ENCODE measurements around the gene SH3BP5L.

SH3BP5L gene

DNA sequence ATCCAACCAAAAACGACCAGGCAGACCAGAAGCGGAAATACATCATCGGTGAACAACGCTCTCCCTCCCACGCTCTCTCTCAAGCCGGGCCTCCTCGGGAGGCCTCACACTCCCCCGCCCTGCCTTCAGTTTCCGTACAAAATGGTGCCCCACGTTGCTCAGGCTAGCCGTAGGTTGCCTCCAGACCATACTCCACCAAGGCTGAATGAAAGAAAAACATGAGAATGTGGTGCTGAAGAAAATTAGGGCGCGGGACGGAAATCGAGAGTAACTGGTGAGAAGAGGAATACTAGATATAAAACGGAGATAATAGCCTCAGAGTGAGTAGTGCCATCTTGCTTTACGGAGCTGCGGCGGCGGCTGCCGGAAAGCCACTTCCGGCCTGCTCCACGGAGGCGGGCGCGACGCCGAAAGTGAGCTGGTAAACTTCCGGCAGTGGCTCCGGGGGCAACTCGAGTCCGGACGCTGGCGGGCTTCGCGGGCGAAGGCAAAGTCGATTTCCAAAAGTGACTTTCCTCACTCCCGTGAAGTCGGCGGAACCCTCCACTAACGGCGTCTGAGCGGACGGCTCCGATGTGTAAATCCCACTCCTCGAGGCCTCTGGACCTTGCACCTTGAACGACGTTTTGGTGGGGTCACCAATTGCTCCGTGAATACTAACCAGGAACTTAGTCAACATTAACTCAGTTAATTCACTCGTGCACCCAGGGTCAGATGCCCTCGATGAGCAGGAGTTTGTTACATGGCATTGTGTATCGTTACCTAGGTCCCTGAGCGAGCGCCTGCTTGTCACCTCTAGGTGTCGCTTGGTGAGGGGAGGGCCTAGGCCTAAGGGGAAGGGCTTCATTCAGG is at the start of gene SH3BP5L:
TSS of gene SH3BP5L (minus strand) at position 7 of the 852 bp plus-strand sequence. CDS start 980 bp downstream, outside the sequence.
- peak; percentile 88 to 97 for DNase-seq

DNA sequence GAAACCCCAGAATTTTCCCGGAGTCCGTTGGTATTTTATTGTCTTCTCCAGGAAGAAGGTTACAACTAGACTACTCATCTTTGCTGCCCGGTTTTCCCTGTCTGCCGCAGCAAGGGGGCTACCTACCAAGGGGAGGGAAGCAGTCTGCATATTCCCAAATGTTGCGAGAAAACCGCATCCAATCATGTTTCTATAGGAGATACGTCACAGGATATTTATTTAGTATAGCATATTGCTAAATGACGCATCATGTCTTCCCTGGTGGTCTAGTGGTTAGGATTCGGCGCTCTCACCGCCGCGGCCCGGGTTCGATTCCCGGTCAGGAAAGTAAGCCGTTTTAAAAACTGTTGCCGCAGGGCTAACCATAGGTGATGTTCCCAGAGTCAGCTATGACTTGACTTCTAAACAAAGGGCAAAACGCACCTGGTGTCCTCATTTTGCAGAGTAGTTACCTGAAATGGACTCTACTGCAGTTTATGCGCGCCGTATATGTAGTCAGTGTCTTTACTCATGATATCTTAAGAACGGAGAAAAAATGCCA is 48.3 kb upstream of the SH3BP5L start:
- peak; percentile 94 to 95 for DNase-seq

DNA sequence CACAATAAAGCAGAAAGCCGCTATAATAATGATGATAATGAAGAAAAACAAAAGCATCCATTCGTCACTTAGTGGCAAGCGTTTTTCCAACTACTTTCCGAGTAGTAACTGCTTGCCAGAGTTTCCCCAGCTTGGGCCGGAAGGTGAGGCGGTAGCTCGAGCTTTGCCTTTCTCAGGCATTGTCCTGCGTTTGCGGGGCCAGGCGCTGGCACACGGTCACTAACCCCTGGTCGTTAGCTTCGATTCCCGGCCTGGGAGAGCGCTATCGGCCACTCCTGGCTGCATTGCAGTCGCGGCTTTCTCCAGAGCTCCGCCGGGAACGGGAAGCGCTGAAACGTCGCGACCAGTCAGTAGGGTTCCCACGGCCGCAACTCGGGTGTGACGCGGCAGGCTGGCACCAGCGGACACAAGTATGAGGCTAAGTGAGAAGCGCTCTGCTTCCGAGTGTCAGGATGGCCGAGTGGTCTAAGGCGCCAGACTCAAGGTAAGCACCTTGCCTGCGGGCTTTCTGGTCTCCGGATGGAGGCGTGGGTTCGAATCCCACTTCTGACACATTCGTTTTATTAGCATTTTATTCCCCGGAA is 47.8 kb upstream of the SH3BP5L start:
- peak; percentile 94 to 98 for DNase-seq

DNA sequence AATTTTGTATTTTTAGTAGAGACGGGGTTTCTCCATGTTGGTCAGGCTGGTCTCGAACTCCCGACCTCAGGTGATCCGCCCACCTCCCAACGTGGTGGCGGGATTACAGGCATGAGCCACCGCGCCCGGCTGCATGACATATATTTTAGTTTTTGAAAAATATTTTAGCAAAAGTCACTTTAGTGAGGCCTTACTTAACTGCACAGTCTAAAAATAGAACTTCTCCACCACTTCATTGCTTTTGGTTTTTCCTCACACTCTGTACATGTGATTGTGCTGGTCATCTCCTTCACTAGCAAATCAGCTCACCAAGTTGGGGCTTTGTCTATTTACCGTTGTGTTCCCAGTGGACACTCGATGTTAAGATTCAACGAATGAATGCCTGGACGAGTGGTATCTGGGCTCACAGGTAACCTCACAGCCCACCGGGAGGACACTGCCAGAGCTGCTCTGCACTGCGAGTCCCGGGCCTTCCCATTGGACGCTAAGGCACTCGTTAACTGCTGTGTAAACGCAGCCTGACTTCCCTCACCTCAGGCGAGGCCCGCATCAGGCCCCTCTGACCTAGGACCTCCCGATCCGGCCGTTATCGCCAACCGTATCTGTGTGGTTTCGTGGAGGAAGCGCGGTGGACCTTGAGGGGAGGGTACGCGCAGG is 47.2 kb upstream of the SH3BP5L start:
- peak; percentile 23 to 69 for DNase-seq

DNA sequence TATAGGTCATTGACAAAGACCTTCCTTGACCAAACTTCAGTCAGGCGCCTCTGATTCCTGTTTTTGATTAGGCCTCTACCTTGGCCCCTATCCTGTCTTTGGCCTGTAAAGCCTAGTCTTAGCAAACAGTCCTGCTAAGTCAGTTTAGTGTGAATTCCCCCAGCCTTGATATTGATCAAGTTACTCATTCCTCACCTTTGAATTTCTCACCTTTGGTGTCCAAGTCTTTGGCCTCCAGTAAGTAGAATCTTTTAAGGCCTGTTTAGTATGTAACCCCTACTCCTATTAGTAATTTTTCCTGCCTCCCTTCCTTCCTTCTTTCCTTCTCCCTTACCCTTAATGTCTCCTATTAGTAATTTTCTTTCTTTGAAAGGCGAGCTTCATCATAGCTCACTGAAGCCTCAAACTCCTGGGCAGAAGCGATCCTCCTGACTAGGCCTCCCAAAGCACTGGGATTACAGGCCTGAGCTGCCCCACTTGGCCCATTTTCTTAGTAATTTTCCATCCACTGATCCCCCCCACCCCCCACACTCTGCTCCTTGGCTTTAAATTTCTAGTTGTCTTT is 46.2 kb upstream of the SH3BP5L start:
- DNase-seq: no peak

DNA sequence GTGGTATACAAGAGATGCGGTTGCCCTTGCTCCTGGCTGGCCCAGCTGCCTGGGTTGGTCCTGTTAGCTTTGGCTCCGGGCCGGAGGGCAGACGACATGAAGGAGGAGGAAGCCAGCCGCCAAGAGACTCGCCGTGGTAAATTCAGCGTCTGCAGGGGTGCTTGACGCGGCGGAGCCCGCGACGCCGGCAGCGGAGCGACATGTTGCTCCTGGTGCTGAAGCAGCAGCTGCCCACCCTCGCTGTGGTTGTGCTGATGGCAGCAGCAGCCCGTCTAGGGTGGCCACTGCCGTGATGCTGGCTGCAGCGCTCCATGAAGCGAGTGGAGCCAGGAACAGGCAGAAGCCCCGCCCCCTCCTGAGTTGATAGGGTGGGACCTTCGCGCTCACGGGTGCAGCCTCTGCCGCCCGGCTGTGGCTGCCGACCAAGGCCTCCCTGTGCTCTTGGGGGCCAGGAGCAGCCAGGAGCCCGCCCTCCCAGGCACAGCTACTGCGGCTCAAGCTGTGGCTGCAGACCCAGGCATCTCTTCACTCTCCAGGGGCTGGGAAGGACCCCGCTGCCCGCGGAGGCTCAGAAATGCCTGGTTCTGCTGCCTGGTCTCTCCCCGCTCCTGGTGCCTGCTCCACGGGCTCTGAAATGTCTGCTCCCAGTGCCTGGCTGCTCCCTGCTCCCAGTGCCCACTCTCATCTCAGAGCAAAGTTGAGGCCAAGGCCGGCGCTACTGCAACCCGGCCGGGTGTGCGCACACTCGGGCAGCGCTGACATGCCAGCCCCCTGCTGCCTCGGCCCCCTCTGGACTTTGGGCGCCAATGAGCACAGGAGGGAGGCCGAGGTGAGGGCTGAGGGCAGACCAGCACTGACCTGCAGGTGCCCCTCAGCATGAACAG is 37.5 kb upstream of the SH3BP5L start:
- DNase-seq: peak; percentile 44 to 71

DNA sequence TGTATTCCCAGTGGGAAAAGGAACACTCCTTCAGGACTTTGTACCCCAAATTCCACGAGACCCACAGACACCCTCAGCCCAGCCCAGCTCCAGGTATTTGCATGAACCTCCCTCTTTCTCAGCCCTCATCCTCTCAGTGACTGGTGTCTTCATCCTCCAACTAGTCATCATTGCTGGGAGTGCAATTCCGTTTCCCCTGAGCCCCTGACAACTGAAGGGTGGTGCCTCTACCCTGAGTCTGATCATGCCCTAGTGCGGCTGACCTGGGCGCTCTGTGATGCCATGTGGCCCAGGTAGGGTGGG is 36.9 kb upstream of the SH3BP5L start:
- DNase-seq: peak in 1 of 2 donors; percentile 23

DNA sequence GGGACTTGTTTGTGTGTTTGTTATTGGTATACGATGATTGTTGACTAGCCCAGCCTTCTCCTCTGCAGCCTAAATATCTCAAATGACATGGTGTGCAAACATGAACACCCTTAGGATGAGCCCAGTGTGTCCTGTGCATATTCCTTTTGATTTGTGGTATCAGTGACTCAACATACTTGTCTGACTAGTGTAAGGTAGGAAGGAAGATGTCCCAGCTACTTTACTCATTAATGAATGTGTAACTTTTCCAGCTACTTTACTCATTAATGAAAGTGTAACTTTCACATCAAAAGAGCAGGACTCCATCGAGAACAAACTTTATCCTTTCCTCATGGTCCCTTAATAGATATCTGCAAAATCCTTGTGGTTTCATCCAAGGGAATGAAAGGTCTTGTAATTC is 35.9 kb upstream of the SH3BP5L start:
- DNase-seq: no peak

DNA sequence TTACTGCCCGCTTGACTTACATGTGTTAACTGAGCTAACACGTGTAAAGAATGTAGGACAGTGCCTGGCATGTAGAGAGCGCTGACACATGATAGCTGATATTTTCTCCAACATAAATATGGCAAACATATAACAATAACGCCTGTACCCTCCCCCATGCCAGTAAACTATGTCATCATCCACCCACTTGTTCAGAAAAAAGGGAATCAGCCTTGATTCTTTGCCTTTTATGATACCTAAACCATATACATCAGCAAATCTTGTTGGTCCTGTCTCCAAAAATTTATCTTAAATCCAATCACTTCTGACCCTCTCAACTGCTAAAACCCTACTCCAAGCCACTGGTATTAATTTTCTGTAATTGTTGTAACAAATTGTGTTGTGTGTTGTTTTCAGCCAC is 34.3 kb upstream of the SH3BP5L start:
- no peak for DNase-seq

DNA sequence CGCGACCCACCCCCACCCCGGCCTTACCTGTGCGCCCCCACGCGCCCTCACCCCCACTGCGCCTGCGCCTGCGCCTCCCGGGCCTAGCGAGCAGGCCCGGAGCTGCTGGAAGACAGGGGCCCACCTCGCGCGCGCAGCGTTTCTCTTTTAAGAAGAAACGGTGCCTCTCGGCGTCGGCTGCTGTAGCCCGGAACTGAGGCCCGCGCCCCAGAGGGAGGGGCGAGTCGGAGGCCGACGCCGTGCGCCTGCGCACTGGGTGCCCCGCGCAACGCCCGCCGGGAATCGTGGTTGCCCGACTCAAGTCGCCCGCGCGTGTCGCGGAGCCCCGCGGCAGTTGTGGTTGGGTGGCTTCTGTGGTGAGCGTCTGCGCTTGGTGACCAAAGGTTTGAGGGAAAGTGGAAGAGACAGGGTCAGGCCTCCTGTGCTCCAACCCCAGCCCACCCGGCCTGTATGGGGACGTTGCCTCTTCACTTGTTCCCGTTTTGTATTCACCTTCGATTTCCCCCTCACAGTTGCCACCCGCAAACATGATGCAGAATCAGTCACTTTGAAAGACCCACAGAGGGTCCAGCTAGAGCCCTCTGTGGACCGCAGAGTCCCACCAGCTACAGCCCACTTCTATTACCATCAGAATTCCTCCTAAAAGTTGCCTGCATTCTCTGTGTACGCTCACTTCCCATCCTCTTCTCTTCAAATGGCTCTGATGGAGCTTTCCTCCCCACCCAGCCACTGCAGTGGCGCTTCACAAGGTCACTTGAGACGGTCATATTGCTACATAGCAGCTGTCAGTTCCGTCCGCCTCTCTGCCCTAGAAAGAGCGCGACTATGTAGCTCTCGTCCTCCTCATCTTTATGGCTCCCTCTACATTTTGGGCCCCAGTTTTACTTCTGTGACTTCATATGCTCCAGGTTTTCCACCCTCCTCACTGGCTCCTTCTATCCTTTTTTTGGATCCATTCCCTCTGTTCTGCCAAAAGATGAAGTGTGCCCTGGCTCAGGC is 33.5 kb upstream of the SH3BP5L start, which contains the start of gene ZNF692:
TSS of gene ZNF692 (minus strand) at position 195 of the 999 bp plus-strand sequence. CDS start 776 bp downstream, outside the sequence.
- peak; percentile 86 to 94 for DNase-seq

DNA sequence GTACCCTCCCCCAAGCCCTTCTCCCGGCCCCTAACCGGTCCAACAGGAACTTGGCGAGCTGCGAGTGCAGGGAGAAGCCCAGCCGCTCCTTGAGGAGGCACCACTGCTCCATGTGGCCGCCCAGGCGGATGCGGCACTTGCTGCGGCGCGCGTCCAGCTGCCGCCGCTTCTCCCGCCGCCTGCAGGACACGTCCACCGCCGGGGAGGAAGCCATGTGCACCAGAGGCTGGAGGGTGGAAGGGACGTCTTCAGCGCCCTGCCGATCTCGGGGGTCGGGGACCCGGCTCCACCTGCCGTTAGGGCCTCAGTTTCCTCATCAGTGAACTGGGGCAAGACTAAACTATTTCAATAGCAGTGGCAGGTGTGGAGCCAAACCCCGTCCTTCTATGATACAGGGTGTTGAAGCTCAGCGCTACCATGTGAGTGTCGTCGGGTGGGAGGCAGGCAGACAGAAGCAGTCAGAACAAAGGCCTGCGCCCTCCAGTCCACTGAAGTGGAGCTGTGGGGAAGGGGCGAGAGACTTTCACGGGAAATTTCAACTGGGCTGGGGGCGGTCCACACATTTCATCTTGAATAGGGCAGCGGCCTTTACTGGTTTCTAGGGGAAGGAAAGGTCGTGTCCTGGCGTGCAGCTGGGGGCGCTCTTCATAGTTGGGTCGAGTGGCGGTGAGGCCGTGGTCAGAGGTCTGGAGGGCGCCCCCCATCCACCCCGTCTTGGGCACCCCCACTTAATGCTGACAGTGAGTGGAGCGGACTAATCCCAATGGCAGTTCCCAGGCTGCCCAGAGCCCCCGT is 32.6 kb upstream of the SH3BP5L start:
- DNase-seq: peak; percentile 46 to 83

DNA sequence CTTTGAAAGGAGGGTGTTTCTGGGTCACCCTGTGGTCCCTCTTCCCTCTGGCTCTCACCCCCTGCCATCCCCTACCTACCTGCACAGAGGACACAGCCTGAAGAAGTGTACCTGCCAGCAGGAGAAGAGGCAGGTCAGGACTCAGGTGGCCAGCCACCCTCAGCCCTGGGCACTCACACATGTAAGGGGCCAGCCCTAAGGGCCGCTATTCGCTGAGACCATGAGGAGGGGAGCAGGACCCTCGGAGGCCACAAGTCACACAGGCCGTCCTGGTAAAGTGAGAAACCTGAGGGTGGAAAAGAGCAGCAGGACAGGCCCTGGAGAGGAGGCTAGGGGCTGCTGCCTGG is 32.0 kb upstream of the SH3BP5L start:
- DNase-seq: no peak

DNA sequence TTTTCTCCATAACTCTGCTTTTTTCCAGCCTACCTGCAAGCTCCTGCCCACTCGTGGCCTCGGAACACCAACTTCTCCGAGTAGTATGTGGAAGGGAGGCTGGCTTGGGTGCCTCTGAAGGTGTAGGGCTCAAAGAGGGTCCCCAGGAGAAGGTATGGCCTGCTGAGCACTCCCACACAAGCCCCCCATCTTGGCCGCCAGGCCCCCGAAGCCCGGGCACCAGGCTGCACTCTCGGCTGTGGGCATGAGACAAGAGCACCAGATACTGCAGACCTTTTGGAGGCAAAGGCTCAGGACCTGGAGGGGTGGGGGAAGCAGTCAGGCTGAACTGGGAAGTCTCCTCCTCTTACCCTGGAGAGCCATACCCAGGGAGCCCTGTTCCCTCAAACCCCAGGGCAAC is 31.5 kb upstream of the SH3BP5L start:
- no peak for DNase-seq

DNA sequence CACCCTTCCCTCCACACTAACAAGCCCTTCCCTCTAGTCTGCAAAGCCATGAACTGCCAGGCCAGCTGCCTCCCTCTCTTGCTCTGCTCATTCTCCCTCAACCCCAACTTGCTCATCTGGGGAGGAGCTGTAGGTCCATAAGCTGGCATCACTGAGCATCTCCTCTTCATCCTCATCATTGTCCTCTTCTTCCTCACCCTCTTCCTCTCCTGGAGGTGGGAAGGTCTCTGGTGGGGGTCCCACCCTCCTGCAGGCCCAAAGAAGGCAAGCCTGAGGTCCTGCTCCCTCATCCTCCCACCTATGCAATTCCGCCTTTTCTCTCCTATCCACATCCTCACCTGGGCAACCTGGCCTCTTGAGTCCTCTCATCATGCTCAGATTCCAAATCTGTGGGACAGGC is 30.5 kb upstream of the SH3BP5L start:
- DNase-seq: no peak

DNA sequence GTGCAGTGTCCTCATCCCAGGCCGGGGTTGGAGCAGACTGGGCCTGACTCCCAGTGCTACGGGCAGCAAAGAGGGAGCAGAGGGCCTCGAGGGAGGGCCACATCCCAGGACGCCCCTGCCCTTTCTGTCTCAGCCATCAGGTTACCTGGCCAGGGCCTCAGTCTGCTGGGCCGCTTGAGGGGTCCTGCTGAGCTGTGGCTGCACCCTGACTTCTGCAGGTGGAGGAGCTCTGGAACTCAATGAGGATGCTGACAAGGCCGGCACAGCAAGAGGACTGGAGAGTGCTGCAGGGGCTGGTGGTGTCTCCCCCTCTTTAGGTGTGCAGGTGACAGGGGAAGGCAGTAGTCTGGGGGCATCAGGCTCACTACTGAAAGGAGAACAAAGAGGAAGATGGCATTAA is 29.9 kb upstream of the SH3BP5L start:
- DNase-seq: no peak

DNA sequence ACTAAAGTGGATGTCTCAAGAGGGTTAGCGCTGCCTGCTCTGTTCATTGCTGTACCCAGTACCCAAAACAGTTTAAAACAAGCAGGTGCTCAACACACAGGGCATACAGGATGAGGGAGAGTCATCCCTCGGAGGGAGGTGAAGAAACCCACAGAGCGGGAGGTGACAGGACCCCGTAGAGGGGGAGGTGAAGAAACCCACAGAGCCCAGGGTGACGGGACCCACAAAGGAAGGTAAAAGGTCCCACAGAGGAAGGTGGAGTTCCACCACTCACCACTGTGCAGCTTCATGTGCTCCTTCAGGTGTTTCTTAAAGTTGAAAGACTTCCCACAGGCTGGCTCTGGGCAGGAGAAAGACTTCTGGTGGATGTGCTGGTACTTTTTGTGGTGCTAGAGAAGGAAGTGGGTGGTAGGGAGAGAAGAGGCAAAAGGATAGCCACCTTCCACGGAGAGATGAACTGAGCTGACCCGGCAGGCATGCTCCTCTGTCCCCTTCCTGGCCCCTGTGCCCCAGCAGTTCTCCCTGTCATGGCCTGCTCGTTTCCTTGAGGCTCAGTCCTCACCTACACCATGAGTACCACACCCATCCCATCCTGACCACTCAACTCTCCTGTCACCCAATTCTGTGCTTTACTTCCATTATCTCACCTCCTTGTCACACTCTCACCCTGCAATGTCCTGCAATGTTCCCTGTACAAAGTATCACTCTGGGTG is 28.1 kb upstream of the SH3BP5L start:
- no peak for DNase-seq

DNA sequence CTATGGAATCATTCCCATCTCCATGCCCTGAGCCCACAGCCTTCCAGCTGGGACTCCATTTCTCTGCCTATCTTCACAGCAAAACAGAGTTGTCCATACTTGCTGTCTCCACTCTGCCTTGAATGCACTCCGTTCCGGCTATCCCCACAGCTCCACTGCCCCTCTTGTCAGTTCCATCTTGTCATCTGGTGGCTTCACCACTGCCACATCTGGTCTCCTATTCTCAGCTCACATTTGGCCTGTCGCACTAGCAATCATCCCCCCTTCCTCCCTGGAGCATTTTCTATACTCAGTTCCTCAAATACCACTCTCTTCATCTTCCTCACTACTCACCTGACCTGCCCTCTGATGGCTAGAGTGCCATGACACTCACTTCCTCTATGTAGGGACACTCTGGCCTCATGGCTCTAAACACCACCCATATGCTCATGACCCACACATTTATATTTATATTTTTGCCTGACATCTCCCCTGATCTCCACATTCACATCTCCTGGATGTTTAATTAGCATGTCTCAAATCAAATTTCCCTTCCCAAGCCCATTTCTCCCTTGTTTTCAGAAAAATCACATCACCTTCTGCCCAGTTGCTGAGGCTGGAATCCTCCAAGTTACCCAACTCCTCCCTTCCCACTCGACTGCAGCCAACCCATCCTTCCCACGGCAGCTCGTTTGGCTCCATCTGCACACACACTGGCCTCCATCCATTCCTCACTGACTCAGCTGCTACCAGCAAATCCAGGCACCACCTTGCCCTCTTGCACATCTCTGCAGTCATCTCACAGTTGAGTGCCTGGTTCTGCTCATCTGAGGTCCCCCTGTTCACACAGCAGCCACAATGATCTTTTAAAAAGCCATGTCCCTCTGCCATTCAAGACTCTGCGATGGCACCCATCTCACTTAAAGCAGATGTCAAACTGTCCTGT is 27.0 kb upstream of the SH3BP5L start:
- DNase-seq: no peak

DNA sequence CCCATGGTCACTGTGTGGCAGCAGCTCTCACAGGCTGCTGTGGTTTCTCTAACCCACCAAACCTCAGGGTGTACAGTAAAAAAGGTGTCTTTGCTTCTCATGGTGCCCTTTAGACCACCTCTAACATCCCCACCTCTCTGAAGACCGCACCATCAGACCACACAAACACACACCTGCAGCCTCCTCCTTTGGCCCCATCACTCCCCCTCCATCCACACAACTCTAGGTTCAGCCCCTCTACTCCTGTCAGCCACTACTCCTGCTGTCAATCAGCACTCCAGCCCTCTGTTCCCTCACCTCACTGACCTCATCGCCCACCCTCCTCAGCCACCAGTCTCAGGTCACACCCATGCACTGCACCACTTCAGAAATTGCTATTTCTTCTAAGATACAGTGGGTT is 25.7 kb upstream of the SH3BP5L start:
- DNase-seq: no peak
